GOT3 (cell line): ENCODE results near the gene CLPSL1.

Source experiments
- DNase-seq: peaks from one replicate; lab custom pipeline; 2025; ENCODE audit warnings: mixed read lengths; lab: John Stamatoyannopoulos, UW

The CLPSL1 gene

GRCh38 chr6:35757456-35758123 lies 23.2 kb upstream of the CLPSL1 start:
- DNase-seq, result no peak

GRCh38 chr6:35759426-35759825 lies 21.4 kb upstream of the CLPSL1 start:
- DNase-seq, result no peak

GRCh38 chr6:35765739-35766138 lies 15.1 kb upstream of the CLPSL1 start:
- DNase-seq, result no peak

- DNase-seq, result no peak
Measured at GRCh38 chr6:35769211-35769610, 11.6 kb upstream of the CLPSL1 start.

- no peak for DNase-seq
Measured at GRCh38 chr6:35771343-35771627, 9.5 kb upstream of the CLPSL1 start.

- DNase-seq, result no peak
Measured at GRCh38 chr6:35774116-35774794, 6.6 kb upstream of the CLPSL1 start.

- no peak for DNase-seq
Measured at GRCh38 chr6:35775031-35775430, 5.8 kb upstream of the CLPSL1 start.

- DNase-seq, result no peak
Measured at GRCh38 chr6:35776364-35777215, 4.2 kb upstream of the CLPSL1 start, which contains the start of gene CLPSL2. Gene CLPSL2 (plus strand): TSS chr6:35776598. CDS start chr6:35776619, 21 bp downstream.

GRCh38 chr6:35777356-35778102 lies 3.3 kb upstream of the CLPSL1 start:
- DNase-seq, result no peak

GRCh38 chr6:35778437-35778836 lies 2.4 kb upstream of the CLPSL1 start:
- DNase-seq, result no peak

- DNase-seq, result no peak
Measured at GRCh38 chr6:35781290-35781689, 471 bp downstream of the CLPSL1 start.

GRCh38 chr6:35782424-35782823 lies 1.6 kb downstream of the CLPSL1 start:
- DNase-seq, result no peak

- DNase-seq, result no peak
Measured at GRCh38 chr6:35784200-35784599, 3.4 kb downstream of the CLPSL1 start.

- DNase-seq, result no peak
Measured at GRCh38 chr6:35786272-35786671, 5.5 kb downstream of the CLPSL1 start.

- DNase-seq, result no peak
Measured at GRCh38 chr6:35786810-35787209, 6.0 kb downstream of the CLPSL1 start.

GRCh38 chr6:35787266-35788218 lies 6.7 kb downstream of the CLPSL1 start:
- no peak for DNase-seq

GRCh38 chr6:35788423-35788982 lies 7.7 kb downstream of the CLPSL1 start:
- no peak for DNase-seq

GRCh38 chr6:35790683-35791082 lies 9.9 kb downstream of the CLPSL1 start:
- no peak for DNase-seq

GRCh38 chr6:35794536-35795452 lies 14.0 kb downstream of the CLPSL1 start:
- no peak for DNase-seq
